ENCODE measurements around the gene MED27.

DNA sequence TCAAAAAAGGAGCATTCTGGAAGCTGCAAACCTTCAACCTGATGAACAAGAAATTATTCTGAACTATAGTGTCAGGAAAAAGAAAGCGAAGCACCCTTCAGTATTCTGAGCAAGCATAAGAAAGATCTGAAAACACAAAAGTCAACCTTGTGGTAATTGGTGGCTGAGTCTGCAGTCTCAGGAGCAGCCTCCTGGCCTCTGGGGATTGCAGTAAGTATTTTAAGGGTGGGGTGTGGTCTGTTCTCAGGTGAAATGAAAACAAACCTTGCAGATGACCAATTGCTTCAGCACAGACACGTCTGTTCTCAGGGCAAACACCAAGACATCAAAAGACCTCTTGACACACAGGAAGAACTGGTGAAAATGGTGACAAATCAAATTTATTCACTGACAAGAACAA, 192.0 kb downstream of the MED27 start:
- no peak for TF ChIP-seq YY1 (IDR thresholded peaks at IDR 0.05; ENCODE audit: insufficient read depth, insufficient read length)
- TF ChIP-seq ZNF274 (IDR thresholded peaks at IDR 0.05; ENCODE audit: low read depth, low read length), result no peak

Measured in NT2/D1 (cell line).